ENCODE data around the gene SSTR3.

GRCh38 chr22:37211866-37212173, 457 bp downstream of the SSTR3 start:
- TF ChIP-seq ZFP3 (CRISPR knock-in tag; IDR thresholded peaks at IDR 0.05) = no peak
- no peak for TF ChIP-seq BACH2 (CRISPR knock-in tag; IDR thresholded peaks at IDR 0.05; ENCODE audit: borderline replicate concordance)
- TF ChIP-seq ISL1 (CRISPR knock-in tag; IDR thresholded peaks at IDR 0.05) = no peak

Data from SK-N-SH treated with all-trans-retinoic acid at 6 μM for 48 hours (cell line).